Mesendoderm (in vitro differentiated cells): ENCODE measurements around the gene ZNF724. TPM values are rescaled to one million over a fixed set of nuclear protein-coding genes. Genes with fewer than 3 reads are reported as not detected.

Experiments
- DNase-seq: peaks from one replicate; pipeline ENCODE4 v3.0.0; 2013
- H2AK5ac ChIP-seq: 2 replicates; pipeline ENCODE4 v1.6.1; 2013; ENCODE audit warnings: low read length, inconsistent platforms
- H2BK120ac ChIP-seq: 2 replicates; pipeline ENCODE4 v1.6.1; 2013; ENCODE audit warnings: low read depth, mild to moderate bottlenecking, low read length, moderate library complexity, mixed read lengths
- H2BK15ac ChIP-seq: replicated peaks from 2 replicates; pipeline ENCODE4 v1.6.1; 2013; ENCODE audit warnings: low read depth, mild to moderate bottlenecking, moderate library complexity
- H2BK5ac ChIP-seq: 2 replicates; pipeline ENCODE4 v1.6.1; 2013; ENCODE audit warnings: low read length, inconsistent platforms
- H3K18ac ChIP-seq: 2 replicates; pipeline ENCODE4 v1.6.1; 2013; ENCODE audit warnings: mild to moderate bottlenecking, low read length, mixed read lengths
- H3K23ac ChIP-seq: one replicate; pipeline ENCODE4 v1.6.1; 2013; ENCODE audit warnings: low read length
- H3K27ac ChIP-seq: 2 replicates; pipeline ENCODE4 v1.5.1; 2013; ENCODE audit warnings: low read depth, mild to moderate bottlenecking, inconsistent platforms, low read length, moderate library complexity
- H3K27me3 ChIP-seq: 2 replicates; pipeline ENCODE4 v1.6.1; 2013; ENCODE audit warnings: low read length, control low read depth, mild to moderate bottlenecking, inconsistent platforms; ENCODE audit not compliant: insufficient read depth, poor library complexity
- H3K36me3 ChIP-seq: 2 replicates; pipeline ENCODE4 v1.6.1; 2013; ENCODE audit warnings: low read length, inconsistent platforms; ENCODE audit not compliant: control insufficient read depth, insufficient read depth
- H3K4ac ChIP-seq: one replicate; pipeline ENCODE4 v1.6.1; 2013; ENCODE audit warnings: low read depth, mild to moderate bottlenecking, low read length, moderate library complexity
- H3K4me1 ChIP-seq: 2 replicates; pipeline ENCODE4 v1.6.1; 2013; ENCODE audit warnings: low read depth, low read length, inconsistent platforms; ENCODE audit not compliant: control insufficient read depth
- H3K4me2 ChIP-seq: 2 replicates; pipeline ENCODE4 v1.6.1; 2013; ENCODE audit warnings: low read length
- H3K4me3 ChIP-seq: 2 replicates; pipeline ENCODE4 v1.5.1; 2013; ENCODE audit warnings: mild to moderate bottlenecking, low read length
- H3K56ac ChIP-seq: one replicate; pipeline ENCODE4 v1.6.1; 2013; ENCODE audit warnings: low read length
- H3K79me1 ChIP-seq: 2 replicates; pipeline ENCODE4 v1.6.1; 2013; ENCODE audit warnings: low read length, inconsistent platforms
- H3K79me2 ChIP-seq: 2 replicates; pipeline ENCODE4 v1.6.1; 2013; ENCODE audit warnings: mild to moderate bottlenecking, low read length; ENCODE audit not compliant: control insufficient read depth, insufficient read depth
- H3K9ac ChIP-seq: 2 replicates; pipeline ENCODE4 v1.6.1; 2013; ENCODE audit warnings: low read length, inconsistent platforms
- H4K5ac ChIP-seq: one replicate; pipeline ENCODE4 v1.6.1; 2013; ENCODE audit warnings: low read length
- H4K8ac ChIP-seq: one replicate; pipeline ENCODE4 v1.6.1; 2013; ENCODE audit warnings: low read depth, mild to moderate bottlenecking, control low read depth, low read length, moderate library complexity
- WGBS: extraction: QIAGEN DNeasy Blood & Tissue Kit; methylation state at CpG from one replicate; pipeline ENCODE4 v1.1.7; 2013; ENCODE audit warnings: low lambda C conversion rate, missing lambda C conversion rate; ENCODE audit not compliant: insufficient coverage; ENCODE audit errors: extremely low coverage; 5-methylcytosine and 5-hydroxymethylcytosine counted together
- small RNA-seq: library from polyadenylated mRNA; stranded (forward); fragments of <200 nt; extraction: miRNeasy Mini kit (QIAGEN cat#:217004); gene quantifications from one replicate; pipeline ENCODE3, GENCODE V24; 2013; ENCODE audit not compliant: insufficient read depth

Gene ZNF724

GRCh38 chr19:23222998-23223652 is 27.1 kb downstream of the ZNF724 start:
- Histone ChIP-seq H2AK5ac (no peak overlapping the region), H2BK5ac (no peak overlapping the region), H3K4me3 (peak overlapping the region; percentile 33)

GRCh38 chr19:23203841-23204344 is 46.3 kb downstream of the ZNF724 start:
- Histone ChIP-seq H2BK15ac (no peak overlapping the region), H3K79me2 (no peaks in the 10 kb centered on the region), H3K27me3 (no peaks in the 10 kb centered on the region), H3K23ac (no peak overlapping the region), H3K4me3 (no peak overlapping the region), H3K18ac (no peak overlapping the region), H2BK5ac (no peak overlapping the region), H3K4ac (no peak overlapping the region), H3K4me1 (no peaks in the 10 kb centered on the region), H3K9ac (no peak overlapping the region), H2BK120ac (no peak overlapping the region), H3K4me2 (no peak overlapping the region), H3K79me1 (no peaks in the 10 kb centered on the region), H2AK5ac (no peak overlapping the region), H3K27ac (no peak overlapping the region), H4K5ac (no peak overlapping the region), H3K36me3 (no peaks in the 10 kb centered on the region), H3K56ac (no peak overlapping the region), H4K8ac (no peak overlapping the region)
- WGBS: no CpG with 5 or more reads among the region's 39 CpGs
- no peak for DNase-seq

More at GRCh38 chr19:23222998-23223652, 27.1 kb downstream of the ZNF724 start:
- Histone ChIP-seq H3K4me2 (no peak overlapping the region), H3K27ac (no peak overlapping the region), H3K4ac (no peak overlapping the region), H4K5ac (no peak overlapping the region), H2BK15ac (no peak overlapping the region), H3K79me1 (peaks cover 1% of the 10 kb centered on the region), H4K8ac (no peak overlapping the region), H3K27me3 (no peaks in the 10 kb centered on the region), H3K18ac (no peak overlapping the region), H3K9ac (no peak overlapping the region), H3K36me3 (peaks cover 25% of the 10 kb centered on the region), H3K56ac (no peak overlapping the region), H2BK120ac (no peak overlapping the region), H3K79me2 (no peaks in the 10 kb centered on the region), H3K4me1 (no peaks in the 10 kb centered on the region), H3K23ac (no peak overlapping the region)
- DNase-seq: peak; percentile 41
- no CpG with 5 or more reads among the region's 3 CpGs for WGBS

- no peaks in the 10 kb centered on the region for H3K79me1 ChIP-seq
- no peaks in the 10 kb centered on the region for H3K79me2 ChIP-seq
- no CpG with 5 or more reads among the region's 9 CpGs for WGBS
- no peak overlapping the region for H3K23ac ChIP-seq
- H3K27me3 ChIP-seq: no peaks in the 10 kb centered on the region
- no peak overlapping the region for H4K8ac ChIP-seq
- no peak overlapping the region for H3K18ac ChIP-seq
- H3K56ac ChIP-seq: no peak overlapping the region
- H3K4me2 ChIP-seq: no peak overlapping the region
- no peaks in the 10 kb centered on the region for H3K4me1 ChIP-seq
- no peaks in the 10 kb centered on the region for H3K36me3 ChIP-seq
- H3K27ac ChIP-seq: no peak overlapping the region
- no peak overlapping the region for H2AK5ac ChIP-seq
- H3K4ac ChIP-seq: no peak overlapping the region
- H2BK5ac ChIP-seq: no peak overlapping the region
- H3K4me3 ChIP-seq: no peak overlapping the region
- H2BK120ac ChIP-seq: no peak overlapping the region
- no peak overlapping the region for H3K9ac ChIP-seq
- H4K5ac ChIP-seq: no peak overlapping the region
- no peak for DNase-seq
- H2BK15ac ChIP-seq: no peak overlapping the region
Observed at GRCh38 chr19:23190341-23190740, 59.9 kb downstream of the ZNF724 start.

- no peak overlapping the region for H2AK5ac ChIP-seq
- no CpG with 5 or more reads among the region's 11 CpGs for WGBS
- no peak overlapping the region for H2BK15ac ChIP-seq
- H3K9ac ChIP-seq: no peak overlapping the region
- H2BK120ac ChIP-seq: no peak overlapping the region
- no peaks in the 10 kb centered on the region for H3K4me1 ChIP-seq
- H3K23ac ChIP-seq: no peak overlapping the region
- H4K5ac ChIP-seq: no peak overlapping the region
- DNase-seq: no peak
- H3K56ac ChIP-seq: no peak overlapping the region
- no peak overlapping the region for H3K27ac ChIP-seq
- no peaks in the 10 kb centered on the region for H3K27me3 ChIP-seq
- H3K79me1 ChIP-seq: no peaks in the 10 kb centered on the region
- no peak overlapping the region for H3K18ac ChIP-seq
- H3K4me3 ChIP-seq: no peak overlapping the region
- H3K4ac ChIP-seq: no peak overlapping the region
- no peaks in the 10 kb centered on the region for H3K79me2 ChIP-seq
- H3K4me2 ChIP-seq: no peak overlapping the region
- H2BK5ac ChIP-seq: no peak overlapping the region
- H4K8ac ChIP-seq: no peak overlapping the region
- H3K36me3 ChIP-seq: no peaks in the 10 kb centered on the region
Observed at GRCh38 chr19:23183251-23183650, 66.9 kb downstream of the ZNF724 start.

Small RNA genes lying within 50 kb of the gene (small RNA-seq; reads per million reads assigned to genes)
- not detected for gene VN1R91P
